Memory B cell (primary cell): Measurements from ENCODE around the gene PRR22.

Source experiments
- ATAC-seq: fragments of 150-1000 bp; cut with Tn5 transposase; 2 replicates; pipeline ENCODE4 v1.10.0; 2021; ENCODE audit warnings: low read depth, mild to moderate bottlenecking, moderate library complexity
- DNase-seq, 2 donors: peaks; one replicate each; pipeline ENCODE4 v3.0.0; 2022; ENCODE audit warnings: low spot score in 2 of 2
- H3K27ac Mint-ChIP-seq: one replicate; pipeline ENCODE4 v1.8.0; 2022; ENCODE audit warnings: mild to moderate bottlenecking, moderate library complexity, mixed read lengths
- H3K27me3 Mint-ChIP-seq: one replicate; pipeline ENCODE4 v1.8.0; 2022; ENCODE audit warnings: mixed read lengths
- H3K36me3 Mint-ChIP-seq: one replicate; pipeline ENCODE4 v1.8.0; 2022; ENCODE audit warnings: mild to moderate bottlenecking, mixed read lengths
- H3K4me1 Mint-ChIP-seq: one replicate; pipeline ENCODE4 v1.8.0; 2022; ENCODE audit warnings: mixed read lengths
- H3K4me3 Mint-ChIP-seq: one replicate; pipeline ENCODE4 v1.8.0; 2022; ENCODE audit warnings: mild to moderate bottlenecking, moderate library complexity, mixed read lengths
- H3K9me3 Mint-ChIP-seq: one replicate; pipeline ENCODE4 v1.8.0; 2022; ENCODE audit warnings: mixed read lengths

The PRR22 gene

GRCh38 chr19:5822181-5822844 is 37.8 kb upstream of the PRR22 start:
- Mint-ChIP-seq H3K27me3 (peaks cover 17% of the 10 kb centered on the region), H3K4me1 (peaks cover 6% of the 10 kb centered on the region), H3K27ac (no peak overlapping the region), H3K9me3 (peaks cover 6% of the 10 kb centered on the region), H3K4me3 (no peak overlapping the region), H3K36me3 (peaks cover 6% of the 10 kb centered on the region)
- no peak for DNase-seq
- no peak for ATAC-seq

- no peak overlapping the region for H3K27ac Mint-ChIP-seq
- DNase-seq (no peak), ATAC-seq (no peak)
- H3K36me3 Mint-ChIP-seq, result peaks cover 5% of the 10 kb centered on the region
- H3K4me3 Mint-ChIP-seq, result no peak overlapping the region
- H3K4me1 Mint-ChIP-seq, result peaks cover 3% of the 10 kb centered on the region
- peaks cover 19% of the 10 kb centered on the region for H3K27me3 Mint-ChIP-seq
- peaks cover 4% of the 10 kb centered on the region for H3K9me3 Mint-ChIP-seq
These were observed 37.1 kb upstream of the PRR22 start for GRCh38 chr19:5821521-5822180.

GRCh38 chr19:5820785-5821184 is 36.2 kb upstream of the PRR22 start:
- no peak overlapping the region for H3K4me3 Mint-ChIP-seq
- peaks cover 5% of the 10 kb centered on the region for H3K36me3 Mint-ChIP-seq
- peaks cover 23% of the 10 kb centered on the region for H3K27me3 Mint-ChIP-seq
- H3K27ac Mint-ChIP-seq, result no peak overlapping the region
- peaks cover 3% of the 10 kb centered on the region for H3K4me1 Mint-ChIP-seq
- H3K9me3 Mint-ChIP-seq, result peaks cover 4% of the 10 kb centered on the region
- DNase-seq (no peak), ATAC-seq (no peak)

GRCh38 chr19:5818594-5818993 is 34.0 kb upstream of the PRR22 start:
- DNase-seq (no peak), ATAC-seq (no peak)
- peaks cover 3% of the 10 kb centered on the region for H3K4me1 Mint-ChIP-seq
- H3K27me3 Mint-ChIP-seq, result peaks cover 26% of the 10 kb centered on the region
- H3K27ac Mint-ChIP-seq, result no peak overlapping the region
- H3K9me3 Mint-ChIP-seq, result peaks cover 4% of the 10 kb centered on the region
- H3K36me3 Mint-ChIP-seq, result peaks cover 5% of the 10 kb centered on the region
- no peak overlapping the region for H3K4me3 Mint-ChIP-seq

- Mint-ChIP-seq H3K27me3 (peaks cover 26% of the 10 kb centered on the region), H3K9me3 (peaks cover 4% of the 10 kb centered on the region), H3K27ac (no peak overlapping the region), H3K36me3 (peaks cover 5% of the 10 kb centered on the region), H3K4me1 (peaks cover 3% of the 10 kb centered on the region), H3K4me3 (no peak overlapping the region)
- no peak for ATAC-seq
- no peak for DNase-seq
These were observed 32.7 kb upstream of the PRR22 start for GRCh38 chr19:5817218-5817617.

GRCh38 chr19:5814852-5815246 is 30.3 kb upstream of the PRR22 start:
- no peak overlapping the region for H3K4me3 Mint-ChIP-seq
- ATAC-seq (no peak), DNase-seq (no peak)
- H3K27ac Mint-ChIP-seq, result no peak overlapping the region
- H3K9me3 Mint-ChIP-seq, result no peaks in the 10 kb centered on the region
- no peaks in the 10 kb centered on the region for H3K4me1 Mint-ChIP-seq
- H3K27me3 Mint-ChIP-seq, result peaks cover 22% of the 10 kb centered on the region
- peaks cover 2% of the 10 kb centered on the region for H3K36me3 Mint-ChIP-seq

GRCh38 chr19:5814123-5814851 is 29.7 kb upstream of the PRR22 start:
- ATAC-seq (no peak), DNase-seq (no peak)
- Mint-ChIP-seq H3K4me1 (no peaks in the 10 kb centered on the region), H3K4me3 (no peak overlapping the region), H3K27ac (no peak overlapping the region), H3K9me3 (no peaks in the 10 kb centered on the region), H3K27me3 (peaks cover 20% of the 10 kb centered on the region), H3K36me3 (peaks cover 2% of the 10 kb centered on the region)

- no peaks in the 10 kb centered on the region for H3K9me3 Mint-ChIP-seq
- H3K4me1 Mint-ChIP-seq, result no peaks in the 10 kb centered on the region
- ATAC-seq (no peak), DNase-seq (no peak)
- H3K27me3 Mint-ChIP-seq, result peaks cover 6% of the 10 kb centered on the region
- H3K36me3 Mint-ChIP-seq, result no peaks in the 10 kb centered on the region
- no peak overlapping the region for H3K4me3 Mint-ChIP-seq
- H3K27ac Mint-ChIP-seq, result no peak overlapping the region
These were observed 26.6 kb upstream of the PRR22 start for GRCh38 chr19:5811117-5811516.

GRCh38 chr19:5809469-5809868 is 24.9 kb upstream of the PRR22 start:
- Mint-ChIP-seq H3K9me3 (no peaks in the 10 kb centered on the region), H3K36me3 (no peaks in the 10 kb centered on the region), H3K27me3 (peaks cover 1% of the 10 kb centered on the region), H3K4me3 (no peak overlapping the region), H3K4me1 (peaks cover 1% of the 10 kb centered on the region), H3K27ac (no peak overlapping the region)
- DNase-seq (no peak), ATAC-seq (no peak)

GRCh38 chr19:5809053-5809452 is 24.5 kb upstream of the PRR22 start:
- Mint-ChIP-seq H3K4me1 (peaks cover 6% of the 10 kb centered on the region), H3K9me3 (no peaks in the 10 kb centered on the region), H3K36me3 (no peaks in the 10 kb centered on the region), H3K27ac (no peak overlapping the region), H3K4me3 (no peak overlapping the region), H3K27me3 (peaks cover 1% of the 10 kb centered on the region)
- ATAC-seq, result no peak
- DNase-seq, result no peak

- H3K4me3 Mint-ChIP-seq, result no peak overlapping the region
- DNase-seq (no peak), ATAC-seq (no peak)
- no peaks in the 10 kb centered on the region for H3K36me3 Mint-ChIP-seq
- no peak overlapping the region for H3K27ac Mint-ChIP-seq
- peaks cover 6% of the 10 kb centered on the region for H3K27me3 Mint-ChIP-seq
- H3K9me3 Mint-ChIP-seq, result no peaks in the 10 kb centered on the region
- peaks cover 11% of the 10 kb centered on the region for H3K4me1 Mint-ChIP-seq
These were observed 23.7 kb upstream of the PRR22 start for GRCh38 chr19:5808120-5808816.

GRCh38 chr19:5806905-5807304 is 22.4 kb upstream of the PRR22 start:
- DNase-seq, result no peak
- Mint-ChIP-seq H3K27ac (no peak overlapping the region), H3K9me3 (no peaks in the 10 kb centered on the region), H3K27me3 (peaks cover 13% of the 10 kb centered on the region), H3K4me3 (no peak overlapping the region), H3K4me1 (peaks cover 18% of the 10 kb centered on the region), H3K36me3 (no peaks in the 10 kb centered on the region)
- ATAC-seq, result no peak

GRCh38 chr19:5806133-5806489 is 21.6 kb upstream of the PRR22 start:
- no peak overlapping the region for H3K4me3 Mint-ChIP-seq
- no peaks in the 10 kb centered on the region for H3K9me3 Mint-ChIP-seq
- peaks cover 19% of the 10 kb centered on the region for H3K4me1 Mint-ChIP-seq
- ATAC-seq, result no peak
- DNase-seq, result no peak
- H3K36me3 Mint-ChIP-seq, result no peaks in the 10 kb centered on the region
- H3K27me3 Mint-ChIP-seq, result peaks cover 15% of the 10 kb centered on the region
- H3K27ac Mint-ChIP-seq, result no peak overlapping the region

GRCh38 chr19:5805462-5806132 is 21.1 kb upstream of the PRR22 start:
- peaks cover 19% of the 10 kb centered on the region for H3K4me1 Mint-ChIP-seq
- H3K9me3 Mint-ChIP-seq, result no peaks in the 10 kb centered on the region
- H3K27ac Mint-ChIP-seq, result no peak overlapping the region
- peaks cover 17% of the 10 kb centered on the region for H3K27me3 Mint-ChIP-seq
- H3K4me3 Mint-ChIP-seq, result peak overlapping the region; percentile 3
- no peak for ATAC-seq
- H3K36me3 Mint-ChIP-seq, result no peaks in the 10 kb centered on the region
- peak; percentile 36 to 58 for DNase-seq
